Thyroid gland (tissue), 4 donors: Measurements from ENCODE around the gene KRTAP5-5.

Source experiments
- CTCF ChIP-seq, 6 experiments: fragments of 200-600 bp in 3 of 6; fragments of 450-650 bp in 3 of 6; sonication (generic) in 3 of 6; IDR thresholded peaks; one replicate each; pipeline ENCODE4 v1.5.1; 2016 to 2019; ENCODE audit warnings: antibody characterized with exemption in 6 of 6, mild to moderate bottlenecking in 2 of 6, inconsistent platforms in 1 of 6, moderate library complexity in 1 of 6
- POLR2A ChIP-seq, 2 donors: fragments of 450-650 bp; IDR thresholded peaks; one replicate each; pipeline ENCODE4 v1.6.1; 2017; ENCODE audit warnings: antibody characterized with exemption in 2 of 2, mild to moderate bottlenecking in 2 of 2, moderate library complexity in 1 of 2

DNA sequence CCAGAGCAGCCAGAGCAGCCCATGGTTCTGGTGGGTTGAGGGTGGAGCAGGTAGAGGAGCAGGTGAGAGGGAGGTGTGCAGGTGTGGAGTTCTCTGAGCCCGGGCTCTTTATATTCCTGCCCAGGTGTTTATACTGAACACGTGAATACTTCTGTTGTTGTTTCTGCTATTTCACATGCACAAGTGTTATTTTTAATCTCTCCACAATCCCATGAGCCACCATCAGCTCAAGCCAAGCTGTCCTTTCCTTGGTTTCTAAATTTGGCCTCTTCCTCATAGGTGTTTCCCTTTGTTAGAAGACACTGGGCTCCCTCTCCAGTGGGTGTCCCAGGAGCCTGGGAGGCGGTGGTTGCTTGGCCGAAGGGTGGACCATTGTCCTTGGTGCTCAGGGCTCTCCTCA, 21.2 kb upstream of the KRTAP5-5 start, which contains the start of gene KRTAP5-3:
- TF ChIP-seq POLR2A (IDR thresholded peaks at IDR 0.05) = no peak
- TF ChIP-seq CTCF (IDR thresholded peaks at IDR 0.05) = no peak
